ENCODE data around the gene PTH1R.

The PTH1R gene

GRCh38 chr3:46950177-46950576, 72.7 kb downstream of the PTH1R start:
- H3K4me1 ChIP-seq (ENCODE audit: control insufficient read depth in 5 of 5, insufficient read depth in 5 of 5, low read length in 5 of 5), result peaks cover 16 to 86% (median 73%) of the 10 kb centered on the region in 5 donors
- H3K4me3 ChIP-seq (ENCODE audit: low read depth in 1 of 5, low read length in 5 of 5), result no peak overlapping the region
- no peak overlapping the region for H3K27ac ChIP-seq (ENCODE audit: low read depth, low read length)
- H3K9me3 ChIP-seq (ENCODE audit: control insufficient read depth in 5 of 5, low read length in 5 of 5), result no peaks in the 10 kb centered on the region
- no peak overlapping the region for H3K9ac ChIP-seq (ENCODE audit: low read length in 5 of 5)
- H3K27me3 ChIP-seq (ENCODE audit: control insufficient read depth in 5 of 5, insufficient read depth in 4 of 5, low read length in 5 of 5), result no peaks in the 10 kb centered on the region
- H3K36me3 ChIP-seq (ENCODE audit: control insufficient read depth in 5 of 5, insufficient read depth in 5 of 5, low read length in 5 of 5), result peaks cover 0 to 16% (median 8%) of the 10 kb centered on the region in 5 donors

- Histone ChIP-seq H3K27me3 (ENCODE audit: control insufficient read depth in 5 of 5, insufficient read depth in 4 of 5, low read length in 5 of 5) (no peaks in the 10 kb centered on the region), H3K4me1 (ENCODE audit: control insufficient read depth in 5 of 5, insufficient read depth in 5 of 5, low read length in 5 of 5) (peaks cover 18 to 90% (median 77%) of the 10 kb centered on the region in 5 donors), H3K27ac (ENCODE audit: low read depth, low read length) (no peak overlapping the region), H3K36me3 (ENCODE audit: control insufficient read depth in 5 of 5, insufficient read depth in 5 of 5, low read length in 5 of 5) (peaks cover 0 to 14% (median 8%) of the 10 kb centered on the region in 5 donors), H3K9me3 (ENCODE audit: control insufficient read depth in 5 of 5, low read length in 5 of 5) (no peaks in the 10 kb centered on the region), H3K4me3 (ENCODE audit: low read depth in 1 of 5, low read length in 5 of 5) (no peak overlapping the region), H3K9ac (ENCODE audit: low read length in 5 of 5) (no peak overlapping the region)
Observed at GRCh38 chr3:46950650-46951241, 73.2 kb downstream of the PTH1R start.

DNA sequence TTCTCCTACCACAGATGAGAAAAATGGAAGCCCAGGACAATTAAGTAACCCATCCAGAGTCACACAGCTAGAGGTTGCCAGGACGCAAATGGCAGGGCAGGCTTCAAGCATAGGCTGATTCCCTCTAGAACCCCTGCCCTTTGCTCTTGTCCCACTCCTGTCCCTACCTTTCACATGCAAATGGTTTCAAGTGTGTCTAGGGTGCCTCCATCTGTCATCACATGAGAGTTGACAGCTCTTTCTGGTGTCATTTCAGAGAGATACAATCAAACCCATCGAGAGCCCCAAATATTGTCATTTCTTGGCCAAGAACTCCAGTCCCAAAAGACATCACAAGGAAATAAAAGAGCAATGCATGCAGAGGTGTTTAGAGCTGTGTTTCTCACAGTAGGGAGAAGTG, 75.3 kb downstream of the PTH1R start:
- H3K36me3 ChIP-seq (ENCODE audit: control insufficient read depth in 5 of 5, insufficient read depth in 5 of 5, low read length in 5 of 5), result peaks cover 0 to 3% (median under 1%) of the 10 kb centered on the region in 5 donors
- no peak overlapping the region for H3K4me3 ChIP-seq (ENCODE audit: low read depth in 1 of 5, low read length in 5 of 5)
- H3K9me3 ChIP-seq (ENCODE audit: control insufficient read depth in 5 of 5, low read length in 5 of 5), result no peaks in the 10 kb centered on the region
- H3K27me3 ChIP-seq (ENCODE audit: control insufficient read depth in 5 of 5, insufficient read depth in 4 of 5, low read length in 5 of 5), result no peaks in the 10 kb centered on the region
- peaks cover 15 to 86% (median 64%) of the 10 kb centered on the region in 5 donors for H3K4me1 ChIP-seq (ENCODE audit: control insufficient read depth in 5 of 5, insufficient read depth in 5 of 5, low read length in 5 of 5)
- H3K27ac ChIP-seq (ENCODE audit: low read depth, low read length), result no peak overlapping the region
- H3K9ac ChIP-seq (ENCODE audit: low read length in 5 of 5), result no peak overlapping the region
